IPS DF 4.7 (cell line): ENCODE measurements around the gene ZNF394.
A peak's percentile ranks its signal among the peaks of the same experiment; 100 is the strongest.
"Not testable (repeated sequence)": the region's sequence is repeated elsewhere in the genome, so short reads cannot be mapped to it uniquely, and the experiment has no call there.

ENCODE experiments used
- DNase-seq: peaks from one replicate; pipeline ENCODE4 v3.0.0-alpha.2; 2013; ENCODE audit warnings: low spot score; ENCODE audit errors: extremely low read depth

The ZNF394 gene

GRCh38 chr7:99499721-99500636, at the start of gene ZNF394:
TSS of gene ZNF394 (minus strand) at chr7:99500281. CDS start at chr7:99500093, 188 bp downstream.
- peak; percentile 72 for DNase-seq

DNA sequence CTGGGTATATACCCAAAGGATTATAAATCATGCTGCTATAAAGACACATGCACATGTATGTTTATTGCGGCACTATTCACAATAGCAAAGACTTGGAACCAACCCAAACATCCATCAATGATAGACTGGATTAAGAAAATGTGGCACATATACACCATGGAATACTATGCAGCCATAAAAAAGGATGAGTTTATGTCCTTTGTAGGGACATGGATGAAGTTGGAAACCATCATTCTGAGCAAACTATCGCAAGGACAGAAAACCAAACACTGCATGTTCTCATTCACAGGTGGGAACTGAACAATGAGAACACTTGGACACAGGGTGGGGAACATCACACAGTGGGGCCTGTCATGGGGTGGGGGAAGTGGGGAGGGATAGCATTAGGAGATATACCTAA, 49.5 kb upstream of the ZNF394 start:
- not testable (repeated sequence) for DNase-seq

GRCh38 chr7:99545308-99545707, 45.2 kb upstream of the ZNF394 start:
- not testable (repeated sequence) for DNase-seq

DNA sequence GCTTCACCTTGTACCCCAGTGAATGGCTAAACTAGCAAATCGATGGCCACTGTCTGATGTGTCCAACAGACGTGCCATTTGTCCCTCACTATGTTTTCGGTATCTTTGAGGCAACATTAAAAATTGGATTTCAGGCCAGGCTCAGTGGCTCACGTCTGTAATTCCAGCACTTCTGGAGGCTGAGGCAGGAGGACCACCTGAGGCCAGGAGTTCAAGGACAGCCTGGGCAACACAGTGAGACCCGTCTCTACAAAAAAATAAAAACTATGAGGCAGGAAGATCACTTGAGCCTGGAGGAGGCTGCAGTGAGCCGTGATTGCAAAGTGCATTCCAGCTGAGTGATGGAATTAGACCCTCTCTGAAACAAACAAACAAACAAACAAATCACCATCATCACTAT, 43.8 kb upstream of the ZNF394 start:
- DNase-seq = no peak

DNA sequence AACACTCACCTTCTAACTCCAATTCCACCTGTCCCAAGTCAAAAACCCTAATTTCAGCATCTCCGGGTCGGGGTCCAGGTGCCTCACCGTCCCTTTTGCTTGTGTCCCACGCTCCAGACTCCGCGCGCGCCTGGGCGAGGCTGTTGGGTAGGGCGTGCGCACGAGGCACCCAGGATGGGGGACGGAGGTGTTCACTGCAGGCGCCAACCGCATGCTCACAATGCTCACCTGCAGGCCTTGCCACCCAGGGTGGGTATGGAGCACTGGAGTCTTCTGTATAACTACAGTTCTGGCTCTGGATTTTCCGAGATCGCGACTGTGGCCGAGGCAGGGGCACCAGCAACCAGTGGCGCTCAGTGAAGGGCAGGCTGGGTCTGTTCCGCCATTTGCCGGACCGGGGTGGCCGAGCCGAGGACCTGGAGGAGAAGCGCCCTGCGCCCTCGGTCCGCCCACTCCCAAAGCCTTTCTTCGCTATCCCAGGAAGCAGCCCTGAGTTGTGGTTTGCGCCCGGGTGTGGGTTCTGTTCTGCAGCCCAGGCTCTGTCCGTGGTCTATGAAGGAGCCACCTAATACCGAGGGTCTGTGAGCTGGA, 43.1 kb upstream of the ZNF394 start:
- DNase-seq = no peak

- no peak for DNase-seq
Measured at GRCh38 chr7:99541212-99541611, 41.1 kb upstream of the ZNF394 start.

DNA sequence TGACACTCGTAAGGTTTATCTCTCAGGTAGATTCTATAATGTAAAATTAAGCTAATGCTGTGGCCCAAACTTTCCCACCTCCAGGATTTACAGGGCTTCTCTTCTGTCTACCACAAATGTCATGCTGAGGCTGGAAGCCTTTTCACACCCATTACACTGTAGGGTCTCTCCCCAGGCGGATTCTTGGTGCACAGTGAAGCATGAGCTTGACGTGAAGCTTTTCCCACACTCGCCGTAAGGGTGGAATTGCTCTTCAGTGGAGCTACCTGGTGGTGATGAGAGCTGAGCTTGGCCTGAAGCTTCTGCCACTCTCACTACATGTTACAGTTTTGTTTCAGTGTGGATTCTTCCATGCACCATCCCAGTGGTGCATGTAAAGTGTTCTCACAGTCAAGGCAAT, 40.5 kb upstream of the ZNF394 start:
- no peak for DNase-seq

- no peak for DNase-seq
Measured at GRCh38 chr7:99539213-99539811, 39.2 kb upstream of the ZNF394 start.

DNA sequence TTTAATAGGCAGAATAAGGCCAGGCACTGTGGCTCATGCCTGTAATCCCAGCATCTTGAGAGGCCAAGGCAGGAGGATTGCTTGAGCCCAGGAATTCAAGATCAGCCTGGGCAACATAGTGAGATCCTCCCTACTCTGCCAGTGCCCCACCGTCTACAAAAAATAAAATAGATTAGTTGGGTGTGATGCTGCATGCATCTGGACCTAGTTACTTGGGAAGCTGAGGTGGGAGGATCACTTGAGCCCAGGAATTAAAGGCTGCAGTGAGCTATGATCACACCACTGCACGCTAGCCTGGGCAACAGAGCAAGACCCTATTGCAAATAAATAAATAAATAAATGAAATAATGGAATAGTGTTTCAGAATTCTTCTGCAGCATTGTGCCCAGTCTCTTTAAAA, 35.6 kb upstream of the ZNF394 start:
- DNase-seq = no peak

DNA sequence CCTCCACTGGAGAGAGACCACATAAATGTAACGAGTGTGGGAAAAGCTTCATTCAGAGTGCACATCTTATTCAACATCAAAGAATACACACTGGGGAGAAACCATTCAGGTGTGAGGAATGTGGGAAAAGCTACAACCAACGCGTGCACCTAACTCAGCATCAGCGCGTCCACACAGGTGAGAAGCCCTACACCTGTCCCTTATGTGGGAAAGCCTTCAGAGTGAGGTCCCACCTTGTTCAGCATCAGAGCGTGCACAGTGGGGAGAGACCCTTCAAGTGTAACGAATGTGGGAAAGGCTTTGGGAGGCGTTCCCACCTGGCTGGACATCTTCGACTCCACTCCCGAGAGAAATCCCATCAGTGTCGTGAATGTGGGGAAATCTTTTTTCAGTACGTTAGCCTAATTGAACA, 31.3 kb upstream of the ZNF394 start:
- no peak for DNase-seq

GRCh38 chr7:99525713-99526440, 25.8 kb upstream of the ZNF394 start:
- no peak for DNase-seq

- DNase-seq = no peak
Measured at GRCh38 chr7:99521399-99521798, 21.3 kb upstream of the ZNF394 start.

DNA sequence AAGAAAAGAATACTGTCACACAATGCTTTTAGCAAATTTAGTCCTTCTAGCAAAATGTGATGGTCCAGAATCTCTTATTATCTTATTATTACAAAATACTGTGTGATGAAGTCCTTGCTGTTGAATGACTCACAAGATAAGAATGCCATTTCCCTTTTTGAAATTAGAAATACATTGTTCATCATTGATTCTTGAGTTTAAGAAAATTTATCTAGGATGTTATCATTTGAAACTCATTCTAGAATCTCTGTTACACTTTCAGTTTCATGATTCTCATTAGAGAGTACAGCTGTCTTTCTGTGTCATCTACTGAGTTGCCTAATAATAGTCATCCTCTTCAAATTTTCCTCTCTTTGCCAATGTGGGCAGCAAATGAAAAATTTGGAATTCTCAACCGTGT, 14.0 kb upstream of the ZNF394 start:
- no peak for DNase-seq

GRCh38 chr7:99505324-99505662, 5.2 kb upstream of the ZNF394 start:
- DNase-seq = no peak

GRCh38 chr7:99504603-99505323, 4.7 kb upstream of the ZNF394 start, which contains the start of gene ZKSCAN5:
TSS of gene ZKSCAN5 (plus strand) at chr7:99504662. CDS start at chr7:99506045, 1,383 bp downstream.
- DNase-seq = peak; percentile 79

GRCh38 chr7:99504281-99504602, 4.2 kb upstream of the ZNF394 start:
- DNase-seq = no peak

GRCh38 chr7:99501236-99501635, 1.2 kb upstream of the ZNF394 start:
- DNase-seq = not testable (repeated sequence)

DNA sequence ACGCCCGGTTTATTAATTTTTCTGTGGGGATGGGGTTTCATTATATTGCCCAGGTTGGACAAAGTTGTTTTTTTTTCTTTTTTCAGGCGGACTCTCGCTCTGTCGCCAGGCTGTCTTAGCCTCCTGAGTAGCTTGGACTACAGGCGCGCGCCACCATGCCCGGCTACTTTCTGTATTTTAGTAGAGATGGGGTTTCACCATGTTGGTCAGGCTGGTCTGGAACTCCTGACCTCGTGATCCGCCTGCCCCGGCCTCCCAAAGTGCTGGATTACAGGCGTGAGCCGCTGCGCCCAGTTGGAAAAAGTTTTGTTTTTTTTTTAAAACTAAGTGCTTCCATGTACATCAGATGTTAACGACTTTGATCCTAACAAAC, 542 bp upstream of the ZNF394 start:
- DNase-seq = no peak

GRCh38 chr7:99499371-99499720, 735 bp downstream of the ZNF394 start:
- DNase-seq = no peak

- DNase-seq = no peak
Measured at GRCh38 chr7:99498546-99498944, 1.5 kb downstream of the ZNF394 start.

GRCh38 chr7:99497766-99498545, 2.1 kb downstream of the ZNF394 start:
- no peak for DNase-seq
